ENCODE results near the gene MYRIP.
"Not testable (repeated sequence)": the region's sequence is repeated elsewhere in the genome, so short reads cannot be mapped to it uniquely, and the experiment has no call there.

Gene MYRIP

GRCh38 chr3:39808467-39809180, 785 bp upstream of the MYRIP start:
- DNase-seq = peak; percentile 82

- DNase-seq = peak; percentile 35
These were observed 686 bp downstream of the MYRIP start for GRCh38 chr3:39809995-39810595.

- DNase-seq = peak; percentile 35
These were observed 1.3 kb downstream of the MYRIP start for GRCh38 chr3:39810647-39811161.

- DNase-seq = no peak
These were observed 2.2 kb downstream of the MYRIP start for GRCh38 chr3:39811561-39811960.

GRCh38 chr3:39812537-39812936, 3.1 kb downstream of the MYRIP start:
- DNase-seq = no peak

GRCh38 chr3:39814007-39814406, 4.6 kb downstream of the MYRIP start:
- DNase-seq = no peak

GRCh38 chr3:39819899-39820298, 10.5 kb downstream of the MYRIP start:
- no peak for DNase-seq

GRCh38 chr3:39833764-39834163, 24.4 kb downstream of the MYRIP start:
- DNase-seq = not testable (repeated sequence)

- DNase-seq = no peak
These were observed 30.1 kb downstream of the MYRIP start for GRCh38 chr3:39839484-39839883.

- no peak for DNase-seq
These were observed 34.0 kb downstream of the MYRIP start for GRCh38 chr3:39843440-39843839.

GRCh38 chr3:39848365-39848764, 39.0 kb downstream of the MYRIP start:
- no peak for DNase-seq

GRCh38 chr3:39849992-39850715, 40.7 kb downstream of the MYRIP start:
- peak; percentile 88 for DNase-seq

- DNase-seq = peak; percentile 88
These were observed 41.3 kb downstream of the MYRIP start for GRCh38 chr3:39850716-39851032.

- DNase-seq = no peak
These were observed 46.1 kb downstream of the MYRIP start for GRCh38 chr3:39855517-39855916.

GRCh38 chr3:39869890-39870289, 60.5 kb downstream of the MYRIP start:
- no peak for DNase-seq

- no peak for DNase-seq
These were observed 61.3 kb downstream of the MYRIP start for GRCh38 chr3:39870706-39871105.

- DNase-seq = no peak
These were observed 70.2 kb downstream of the MYRIP start for GRCh38 chr3:39879581-39879980.

GRCh38 chr3:39882111-39882510, 72.7 kb downstream of the MYRIP start:
- peak; percentile 21 for DNase-seq

- DNase-seq = no peak
These were observed 82.7 kb downstream of the MYRIP start for GRCh38 chr3:39892068-39892467.

- no peak for DNase-seq
These were observed 86.8 kb downstream of the MYRIP start for GRCh38 chr3:39896184-39896583.

GRCh38 chr3:39900462-39901002, 91.1 kb downstream of the MYRIP start:
- no peak for DNase-seq

GRCh38 chr3:39903253-39903652, 93.8 kb downstream of the MYRIP start:
- no peak for DNase-seq

GRCh38 chr3:39905788-39906187, 96.4 kb downstream of the MYRIP start:
- no peak for DNase-seq

- DNase-seq = no peak
These were observed 98.6 kb downstream of the MYRIP start for GRCh38 chr3:39907981-39908380.
